Adipocyte (in vitro differentiated cells): ENCODE data around the gene KCNG2.
"Not testable (repeated sequence)": the region's sequence is repeated elsewhere in the genome, so short reads cannot be mapped to it uniquely, and the experiment has no call there.

Experiments
- DNase-seq: peaks from one replicate; pipeline ENCODE4 v3.0.0-alpha.2; 2015; ENCODE audit warnings: low read depth
- H3K27me3 ChIP-seq: replicated peaks from 2 replicates; pipeline ENCODE4 v1.7.0; 2013; ENCODE audit warnings: mild to moderate bottlenecking, low read length, moderate library complexity; ENCODE audit not compliant: control insufficient read depth, insufficient read depth
- H3K36me3 ChIP-seq: 2 replicates; pipeline ENCODE4 v1.7.0; 2013; ENCODE audit warnings: low read length, mild to moderate bottlenecking, moderate library complexity; ENCODE audit not compliant: control insufficient read depth, insufficient read depth, severe bottlenecking
- H3K4me1 ChIP-seq: 2 replicates; pipeline ENCODE4 v1.7.0; 2013; ENCODE audit warnings: mild to moderate bottlenecking, low read length, moderate library complexity; ENCODE audit not compliant: control insufficient read depth, insufficient read depth
- H3K4me3 ChIP-seq: 2 replicates; pipeline ENCODE4 v1.7.0; 2013; ENCODE audit warnings: mild to moderate bottlenecking, low read length, moderate library complexity
- H3K9ac ChIP-seq: 2 replicates; pipeline ENCODE4 v1.7.0; 2013; ENCODE audit warnings: mild to moderate bottlenecking, low read length, moderate library complexity
- H3K9me3 ChIP-seq: 2 replicates; pipeline ENCODE4 v1.7.0; 2013; ENCODE audit warnings: mild to moderate bottlenecking, low read length, moderate library complexity; ENCODE audit not compliant: control insufficient read depth

The KCNG2 gene

GRCh38 chr18:79797518-79798345 lies at the start of gene KCNG2:
Gene KCNG2 (plus strand): TSS chr18:79797938. CDS start chr18:79863668, 65,730 bp downstream.
- Histone ChIP-seq H3K9ac (no peak within 1 kb of the TSS), H3K4me3 (no peak within 1 kb of the TSS), H3K27me3 (peaks cover 63% of the 10 kb centered on the region), H3K4me1 (peaks cover 9% of the 10 kb centered on the region), H3K36me3 (no peaks in the 10 kb centered on the region), H3K9me3 (no peaks in the 10 kb centered on the region)
- peak; percentile 11 for DNase-seq

- H3K36me3 ChIP-seq = peaks cover 18% of the 10 kb centered on the region
- H3K4me3 ChIP-seq = no peak overlapping the region
- DNase-seq = no peak
- no peaks in the 10 kb centered on the region for H3K4me1 ChIP-seq
- no peak overlapping the region for H3K9ac ChIP-seq
- no peaks in the 10 kb centered on the region for H3K27me3 ChIP-seq
- H3K9me3 ChIP-seq = no peaks in the 10 kb centered on the region
Measured at GRCh38 chr18:79748321-79749180, 49.2 kb upstream of the KCNG2 start.

DNA sequence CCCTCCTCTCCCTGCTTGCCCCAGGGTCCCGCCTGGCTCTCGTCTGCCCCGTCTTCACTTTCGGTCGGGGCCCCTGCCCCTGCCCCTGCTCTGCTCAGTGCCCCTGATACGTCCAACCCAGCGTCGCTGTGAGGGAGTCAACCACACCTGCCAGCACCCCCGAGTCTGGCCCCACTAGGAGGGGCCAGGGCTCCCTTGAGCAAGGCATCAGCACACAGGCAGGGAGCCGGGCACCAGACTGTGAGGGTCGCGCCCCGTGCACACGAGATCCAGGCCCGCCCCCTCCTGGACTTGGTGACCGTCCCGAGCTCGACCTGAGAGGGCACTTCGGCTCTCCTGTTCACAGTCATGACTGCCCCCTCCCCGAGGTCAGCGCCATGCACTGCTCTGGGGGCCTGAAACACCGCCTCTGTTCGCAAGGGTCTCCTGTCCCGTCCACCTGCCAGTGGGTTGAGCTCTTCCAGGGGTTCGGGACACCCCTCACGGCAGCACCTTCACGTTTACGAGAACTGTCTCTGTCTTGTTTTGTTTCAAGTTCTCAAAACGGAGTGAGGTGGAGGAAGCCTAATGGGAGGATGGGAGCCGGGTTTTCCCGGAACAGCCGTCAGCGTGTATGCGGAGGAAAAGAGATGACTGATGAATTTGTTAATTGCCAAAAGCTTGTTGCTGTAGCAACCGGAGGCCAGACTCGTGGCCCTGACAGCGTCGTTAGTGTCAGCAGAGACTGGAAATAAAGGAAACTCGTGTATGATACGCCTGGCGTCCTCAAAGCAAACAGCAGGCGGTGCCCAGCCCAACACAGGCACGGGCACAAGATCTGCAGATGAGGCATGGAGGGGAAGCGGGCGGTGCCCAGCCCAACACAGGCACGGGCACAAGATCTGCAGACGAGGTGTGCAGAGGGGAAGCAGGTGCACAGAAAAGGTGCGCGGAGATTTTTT lies 48.2 kb upstream of the KCNG2 start:
- Histone ChIP-seq H3K4me1 (no peaks in the 10 kb centered on the region), H3K36me3 (peaks cover 20% of the 10 kb centered on the region), H3K9ac (no peak overlapping the region), H3K4me3 (no peak overlapping the region), H3K27me3 (no peaks in the 10 kb centered on the region), H3K9me3 (no peaks in the 10 kb centered on the region)
- no peak for DNase-seq

DNA sequence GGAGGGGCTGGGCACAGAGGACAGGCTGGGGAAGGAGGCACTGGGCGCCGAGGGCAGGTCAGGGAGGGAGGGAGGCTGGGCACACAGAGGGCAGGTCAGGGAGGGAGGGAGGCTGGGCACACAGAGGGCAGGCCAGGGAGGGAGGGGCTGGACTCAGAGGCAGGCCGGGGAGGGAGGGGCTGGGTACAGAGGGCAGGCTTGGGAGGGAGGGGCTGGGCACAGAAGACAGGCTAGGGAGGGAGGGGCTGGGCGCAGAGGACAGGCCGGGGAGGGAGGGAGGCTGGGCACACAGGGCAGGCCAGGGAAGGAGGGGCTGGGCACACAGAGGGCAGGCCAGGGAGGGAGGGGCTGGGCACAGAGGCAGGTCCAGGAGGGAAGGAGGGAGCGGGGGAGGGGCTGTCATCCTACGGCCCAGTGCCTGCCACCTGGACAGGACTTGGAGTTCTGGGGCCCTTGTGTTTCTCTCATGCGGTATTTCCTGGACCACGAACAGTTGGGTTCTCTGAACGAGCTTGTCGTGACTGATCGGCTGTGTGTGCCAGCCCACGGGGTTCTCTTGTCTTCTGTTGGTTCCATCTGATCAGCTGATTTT lies 46.7 kb upstream of the KCNG2 start:
- no peak overlapping the region for H3K9ac ChIP-seq
- no peak overlapping the region for H3K4me3 ChIP-seq
- H3K36me3 ChIP-seq = peaks cover 31% of the 10 kb centered on the region
- H3K4me1 ChIP-seq = no peaks in the 10 kb centered on the region
- no peaks in the 10 kb centered on the region for H3K9me3 ChIP-seq
- no peak for DNase-seq
- no peaks in the 10 kb centered on the region for H3K27me3 ChIP-seq

DNA sequence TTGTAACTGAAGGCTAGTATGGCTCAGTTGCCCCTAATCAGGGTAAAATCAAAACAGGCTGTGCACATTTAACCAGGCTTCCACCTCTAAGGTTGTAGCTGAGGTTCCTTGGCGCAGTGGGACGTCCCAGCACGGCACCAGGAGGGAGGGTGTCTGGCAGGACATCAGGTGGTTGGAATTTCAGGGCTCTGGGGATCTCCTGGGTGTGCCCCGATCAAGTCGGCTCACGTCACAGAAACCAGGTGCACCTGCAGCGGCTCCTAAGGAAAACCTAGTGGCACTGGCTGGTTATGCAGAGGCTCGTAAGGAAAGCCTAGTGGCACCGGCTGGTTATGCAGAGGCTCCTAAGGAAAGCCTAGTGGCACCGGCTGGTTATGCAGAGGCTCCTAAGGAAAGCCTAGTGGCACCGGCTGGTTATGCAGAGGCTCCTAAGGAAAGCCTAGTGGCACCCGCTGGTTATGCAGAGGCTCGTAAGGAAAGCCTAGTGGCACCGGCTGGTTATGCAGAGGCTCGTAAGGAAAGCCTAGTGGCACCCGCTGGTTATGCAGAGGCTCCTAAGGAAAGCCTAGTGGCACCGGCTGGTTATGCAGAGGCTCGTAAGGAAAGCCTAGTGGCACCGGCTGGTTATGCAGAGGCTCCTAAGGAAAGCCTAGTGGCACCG lies 45.7 kb upstream of the KCNG2 start:
- H3K4me1 ChIP-seq, H3K27me3 ChIP-seq, H3K9ac ChIP-seq, H3K9me3 ChIP-seq, DNase-seq, H3K4me3 ChIP-seq: not testable (repeated sequence)
- H3K36me3 ChIP-seq = peaks cover 27% of the 10 kb centered on the region

- not testable (repeated sequence) for H3K9ac ChIP-seq, DNase-seq, H3K27me3 ChIP-seq, H3K4me1 ChIP-seq, H3K4me3 ChIP-seq, H3K9me3 ChIP-seq
- peaks cover 27% of the 10 kb centered on the region for H3K36me3 ChIP-seq
Measured at GRCh38 chr18:79752946-79753345, 44.8 kb upstream of the KCNG2 start.

DNA sequence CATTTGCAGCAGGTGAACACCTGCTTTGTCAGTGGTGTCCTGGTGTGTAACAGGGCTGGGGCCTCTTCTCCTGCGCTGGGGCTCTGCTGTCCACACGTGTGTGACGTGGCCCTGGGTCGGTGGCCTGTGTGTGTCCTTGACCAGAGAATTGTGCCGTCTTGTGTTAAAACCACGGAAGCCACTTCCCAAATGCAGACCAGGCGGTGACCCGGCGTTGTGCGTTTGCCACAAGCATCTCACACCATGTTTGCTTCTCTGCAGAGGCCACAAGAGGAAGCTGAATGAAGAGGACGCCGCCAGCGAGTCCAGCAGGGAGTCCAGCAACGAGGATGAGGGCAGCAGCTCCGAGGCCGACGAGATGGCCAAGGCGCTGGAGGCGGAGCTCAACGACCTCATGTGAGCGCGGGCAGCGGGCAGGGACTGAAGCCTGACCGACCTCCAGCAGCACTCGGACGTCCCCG lies 44.3 kb upstream of the KCNG2 start:
- DNase-seq = no peak
- no peaks in the 10 kb centered on the region for H3K9me3 ChIP-seq
- H3K27me3 ChIP-seq = no peaks in the 10 kb centered on the region
- no peak overlapping the region for H3K4me3 ChIP-seq
- H3K4me1 ChIP-seq = no peaks in the 10 kb centered on the region
- peaks cover 27% of the 10 kb centered on the region for H3K36me3 ChIP-seq
- H3K9ac ChIP-seq = no peak overlapping the region

- Histone ChIP-seq H3K36me3 (peaks cover 27% of the 10 kb centered on the region), H3K27me3 (no peaks in the 10 kb centered on the region), H3K4me3 (no peak overlapping the region), H3K9me3 (peaks cover 4% of the 10 kb centered on the region), H3K4me1 (no peaks in the 10 kb centered on the region), H3K9ac (no peak overlapping the region)
- no peak for DNase-seq
Measured at GRCh38 chr18:79754022-79754761, 43.5 kb upstream of the KCNG2 start.

GRCh38 chr18:79754831-79755351 lies 42.8 kb upstream of the KCNG2 start:
- Histone ChIP-seq H3K27me3 (no peaks in the 10 kb centered on the region), H3K4me3 (no peak overlapping the region), H3K4me1 (no peaks in the 10 kb centered on the region), H3K9ac (no peak overlapping the region), H3K36me3 (peaks cover 27% of the 10 kb centered on the region), H3K9me3 (peaks cover 5% of the 10 kb centered on the region)
- DNase-seq = no peak
